DOHH2 (cell line): Measurements from ENCODE around the gene CTPS1.

Experiments used
- CTCF ChIP-seq: fragments of 200-600 bp; sonication (generic); IDR thresholded peaks from one replicate; pipeline ENCODE4 v1.5.1; 2014; ENCODE audit warnings: antibody characterized with exemption, mild to moderate bottlenecking, low read depth, low read length; ENCODE audit not compliant: poor library complexity, severe bottlenecking
- EZH2phosphoT487 ChIP-seq: fragments of 200-600 bp; sonication (generic); IDR thresholded peaks from 2 replicates; pipeline ENCODE4 v1.6.1; 2017; ENCODE audit warnings: borderline replicate concordance, mild to moderate bottlenecking, antibody characterized with exemption, low read length, moderate library complexity, mixed read lengths

GRCh38 chr1:40983286-40983685 lies 3.8 kb downstream of the CTPS1 start:
- no peak for TF ChIP-seq CTCF
- TF ChIP-seq EZH2phosphoT487, result no peak
